CD14-positive monocyte (primary cell): ENCODE results near the gene PEAK1. TPM values are rescaled to one million over a fixed set of nuclear protein-coding genes. Genes with fewer than 3 reads are reported as not detected.
A peak's percentile ranks its signal among the peaks of the same experiment; 100 is the strongest.

Experiments
- DNase-seq, 3 donors: peaks; one replicate each; pipeline ENCODE4 v3.0.0-alpha.2; 2011 to 2022
- H2AFZ ChIP-seq: 2 replicates; pipeline ENCODE4 v1.6.0; 2012; ENCODE audit warnings: mild to moderate bottlenecking, low read depth, low read length, inconsistent platforms; ENCODE audit not compliant: insufficient read depth, poor library complexity, severe bottlenecking
- H3K27ac ChIP-seq, 2 donors: 1 replicate in 1 of 2; 2 replicates in 1 of 2; pipeline ENCODE4 v1.5.1; 2012 to 2013; ENCODE audit warnings: low read length in 2 of 2, control low read depth in 1 of 2, inconsistent platforms in 1 of 2, low read depth in 1 of 2, mild to moderate bottlenecking in 1 of 2
- H3K27me3 ChIP-seq, 2 donors: one replicate each; pipeline versions ENCODE4 v1.6.0 to v1.6.1; 2011 to 2013; ENCODE audit warnings: low read length in 2 of 2; ENCODE audit not compliant: control insufficient read depth in 2 of 2, insufficient read depth in 2 of 2
- H3K36me3 ChIP-seq, 2 donors: replicated peaks in 1 of 2; 1 replicate in 1 of 2; 2 replicates in 1 of 2; pipeline versions ENCODE4 v1.5.1 to v1.6.1; 2012 to 2013; ENCODE audit warnings: low read length in 2 of 2, control low read depth in 1 of 2, inconsistent platforms in 1 of 2, mild to moderate bottlenecking in 1 of 2; ENCODE audit not compliant: insufficient read depth in 2 of 2, control insufficient read depth in 1 of 2
- H3K4me1 ChIP-seq, 2 donors: 1 replicate in 1 of 2; 2 replicates in 1 of 2; pipeline versions ENCODE4 v1.5.1 to v1.6.1; 2012 to 2013; ENCODE audit warnings: low read length in 2 of 2, control low read depth in 1 of 2, inconsistent platforms in 1 of 2, mild to moderate bottlenecking in 1 of 2, moderate library complexity in 1 of 2; ENCODE audit not compliant: insufficient read depth in 2 of 2, control insufficient read depth in 1 of 2
- H3K4me2 ChIP-seq: replicated peaks from 2 replicates; pipeline ENCODE3; 2012; ENCODE audit warnings: low read length, moderate library complexity, mild to moderate bottlenecking; ENCODE audit not compliant: poor library complexity, severe bottlenecking; ENCODE audit errors: extremely low read depth
- H3K4me3 ChIP-seq, 3 experiments: fragments of 200-600 bp in 1 of 3; sonication (generic) in 1 of 3; replicated peaks in 1 of 3; 1 replicate in 2 of 3; 2 replicates in 1 of 3; pipeline ENCODE4 v1.5.1; 2011 to 2013; ENCODE audit warnings: low read length in 3 of 3, mild to moderate bottlenecking in 3 of 3, control low read depth in 2 of 3, low read depth in 2 of 3, inconsistent platforms in 1 of 3, moderate library complexity in 1 of 3
- H3K79me2 ChIP-seq: 2 replicates; pipeline ENCODE4 v1.6.0; 2012; ENCODE audit warnings: mild to moderate bottlenecking, control low read depth, inconsistent platforms, low read length, moderate library complexity; ENCODE audit not compliant: insufficient read depth
- H3K9ac ChIP-seq: 2 replicates; pipeline ENCODE4 v1.6.0; 2017; ENCODE audit warnings: low read length, mild to moderate bottlenecking; ENCODE audit not compliant: insufficient read depth, poor library complexity, severe bottlenecking
- H3K9me3 ChIP-seq, 2 donors: replicated peaks in 1 of 2; 1 replicate in 1 of 2; 2 replicates in 1 of 2; pipeline versions ENCODE4 v1.5.1 to v1.6.1; 2012 to 2013; ENCODE audit warnings: low read length in 2 of 2, control low read depth in 1 of 2; ENCODE audit not compliant: control insufficient read depth in 1 of 2, insufficient read depth in 1 of 2
- H4K20me1 ChIP-seq: 2 replicates; pipeline ENCODE4 v1.6.0; 2012; ENCODE audit warnings: mild to moderate bottlenecking, low read length, control low read depth, moderate library complexity; ENCODE audit not compliant: insufficient read depth
- H3K27ac Mint-ChIP-seq, 7 donors: one replicate each; pipeline ENCODE4 v1.8.0; 2020; ENCODE audit warnings: mild to moderate bottlenecking in 7 of 7, mixed read lengths in 7 of 7, moderate library complexity in 6 of 7, inconsistent platforms in 2 of 7
- H3K27me3 Mint-ChIP-seq, 3 donors: one replicate each; pipeline ENCODE4 v1.8.0; 2021 to 2022; ENCODE audit warnings: low read depth in 3 of 3, mild to moderate bottlenecking in 3 of 3, mixed read lengths in 3 of 3, moderate library complexity in 3 of 3, inconsistent platforms in 1 of 3
- H3K36me3 Mint-ChIP-seq, 2 donors: one replicate each; pipeline ENCODE4 v1.8.0; 2020; ENCODE audit warnings: mixed read lengths in 2 of 2, inconsistent platforms in 1 of 2, mild to moderate bottlenecking in 1 of 2
- H3K4me1 Mint-ChIP-seq: one replicate; pipeline ENCODE4 v1.8.0; 2020; ENCODE audit warnings: mild to moderate bottlenecking, mixed read lengths
- H3K4me3 Mint-ChIP-seq, 2 donors: one replicate each; pipeline ENCODE4 v1.8.0; 2020; ENCODE audit warnings: mild to moderate bottlenecking in 2 of 2, mixed read lengths in 2 of 2, moderate library complexity in 1 of 2
- H3K9me3 Mint-ChIP-seq, 7 donors: one replicate each; pipeline ENCODE4 v1.8.0; 2020 to 2022; ENCODE audit warnings: mixed read lengths in 7 of 7, mild to moderate bottlenecking in 6 of 7, moderate library complexity in 6 of 7, inconsistent platforms in 2 of 7
- WGBS: methylation state at CpG from one replicate; pipeline ENCODE4 v1.1.5; 2013; ENCODE audit warnings: missing lambda C conversion rate; ENCODE audit not compliant: insufficient coverage; 5-methylcytosine and 5-hydroxymethylcytosine counted together
- intact Hi-C, 2 donors: fragments of 100-400 bp; cut with micrococcal nuclease; formaldehyde crosslinking; loops; one replicate each; pipeline versions ENCODE4 v1.15.0 to v1.15.1; 2023
- polyA plus RNA-seq, 3 donors: library from polyadenylated mRNA; depleted of rRNA in 1 of 3; unstranded in 2 of 3; stranded (reverse) in 1 of 3; fragments of 300-500 nt in 2 of 3; fragments of >200 nt in 1 of 3; fragmentation: Illumina TruSeq in 2 of 3; gene quantifications; 1 replicate in 2 of 3; 2 replicates in 1 of 3; pipeline ENCODE4 v1.2.3, GENCODE V29; 2012 to 2021
- TF ChIP-seq, protein P1 (sequence below): fragments of 200-600 bp; IDR thresholded peaks from one replicate; pipeline ENCODE4 v1.8.0; 2022; ENCODE audit warnings: antibody characterized with exemption, mild to moderate bottlenecking

Gene PEAK1
- polyA plus RNA-seq, 3 donors: 0.85 to 8.7 (median 1.1) TPM

DNA sequence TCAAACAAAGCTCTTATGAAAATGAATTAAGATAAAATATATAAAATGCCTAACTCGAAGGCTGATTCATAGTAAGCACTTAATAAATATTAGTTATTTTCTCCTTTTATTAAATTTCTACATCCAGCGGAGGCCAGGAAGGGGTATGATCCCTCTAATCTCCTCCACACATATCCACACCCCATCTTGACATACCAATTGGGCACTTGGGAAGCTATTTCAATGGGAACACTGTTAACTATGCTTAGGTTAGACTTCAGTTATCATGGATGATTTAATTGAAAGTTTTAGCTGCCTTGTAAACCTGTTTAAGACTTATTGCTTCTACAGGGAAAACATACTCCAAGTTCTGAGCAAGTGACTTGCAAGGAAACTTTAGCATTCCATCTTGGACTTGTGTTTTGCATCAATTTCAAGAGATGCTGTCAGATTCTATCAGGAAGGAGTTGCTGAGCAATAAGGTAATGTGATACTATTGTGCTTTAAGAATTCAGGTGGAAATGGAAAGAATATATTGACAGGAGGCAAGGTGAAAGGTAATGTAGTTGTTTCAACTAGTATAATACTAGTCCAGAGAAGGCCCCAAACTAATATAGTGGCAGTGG lies 228.6 kb downstream of the PEAK1 start:
- H3K36me3 ChIP-seq: no peaks in the 10 kb centered on the region
- Mint-ChIP-seq H3K36me3 (peaks cover 0 to 2% of the 10 kb centered on the region in 2 donors), H3K27me3 (peaks cover 0 to 2% (median 2%) of the 10 kb centered on the region in 3 donors), H3K4me3 (no peak overlapping the region), H3K27ac (no peak overlapping the region), H3K9me3 (no peaks in the 10 kb centered on the region), H3K4me1 (peaks cover 28% of the 10 kb centered on the region)
- no peak overlapping the region for H2AFZ ChIP-seq
- no peak overlapping the region for H3K9ac ChIP-seq
- H3K27ac ChIP-seq: no peak overlapping the region
- WGBS: no CpG with 5 or more reads among the region's 2 CpGs
- H3K27me3 ChIP-seq: no peaks in the 10 kb centered on the region
- no peak overlapping the region for H3K4me2 ChIP-seq
- peaks cover 22 to 32% of the 10 kb centered on the region in 2 donors for H3K4me1 ChIP-seq
- no peak overlapping the region for H3K4me3 ChIP-seq
- no peaks in the 10 kb centered on the region for H3K9me3 ChIP-seq
- TF ChIP-seq, protein P1, sequence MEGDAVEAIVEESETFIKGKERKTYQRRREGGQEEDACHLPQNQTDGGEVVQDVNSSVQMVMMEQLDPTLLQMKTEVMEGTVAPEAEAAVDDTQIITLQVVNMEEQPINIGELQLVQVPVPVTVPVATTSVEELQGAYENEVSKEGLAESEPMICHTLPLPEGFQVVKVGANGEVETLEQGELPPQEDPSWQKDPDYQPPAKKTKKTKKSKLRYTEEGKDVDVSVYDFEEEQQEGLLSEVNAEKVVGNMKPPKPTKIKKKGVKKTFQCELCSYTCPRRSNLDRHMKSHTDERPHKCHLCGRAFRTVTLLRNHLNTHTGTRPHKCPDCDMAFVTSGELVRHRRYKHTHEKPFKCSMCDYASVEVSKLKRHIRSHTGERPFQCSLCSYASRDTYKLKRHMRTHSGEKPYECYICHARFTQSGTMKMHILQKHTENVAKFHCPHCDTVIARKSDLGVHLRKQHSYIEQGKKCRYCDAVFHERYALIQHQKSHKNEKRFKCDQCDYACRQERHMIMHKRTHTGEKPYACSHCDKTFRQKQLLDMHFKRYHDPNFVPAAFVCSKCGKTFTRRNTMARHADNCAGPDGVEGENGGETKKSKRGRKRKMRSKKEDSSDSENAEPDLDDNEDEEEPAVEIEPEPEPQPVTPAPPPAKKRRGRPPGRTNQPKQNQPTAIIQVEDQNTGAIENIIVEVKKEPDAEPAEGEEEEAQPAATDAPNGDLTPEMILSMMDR: no peak
- no peak for DNase-seq
- no peaks in the 10 kb centered on the region for H4K20me1 ChIP-seq
- H3K79me2 ChIP-seq: no peaks in the 10 kb centered on the region
- intact Hi-C loops: no loop called here

DNA sequence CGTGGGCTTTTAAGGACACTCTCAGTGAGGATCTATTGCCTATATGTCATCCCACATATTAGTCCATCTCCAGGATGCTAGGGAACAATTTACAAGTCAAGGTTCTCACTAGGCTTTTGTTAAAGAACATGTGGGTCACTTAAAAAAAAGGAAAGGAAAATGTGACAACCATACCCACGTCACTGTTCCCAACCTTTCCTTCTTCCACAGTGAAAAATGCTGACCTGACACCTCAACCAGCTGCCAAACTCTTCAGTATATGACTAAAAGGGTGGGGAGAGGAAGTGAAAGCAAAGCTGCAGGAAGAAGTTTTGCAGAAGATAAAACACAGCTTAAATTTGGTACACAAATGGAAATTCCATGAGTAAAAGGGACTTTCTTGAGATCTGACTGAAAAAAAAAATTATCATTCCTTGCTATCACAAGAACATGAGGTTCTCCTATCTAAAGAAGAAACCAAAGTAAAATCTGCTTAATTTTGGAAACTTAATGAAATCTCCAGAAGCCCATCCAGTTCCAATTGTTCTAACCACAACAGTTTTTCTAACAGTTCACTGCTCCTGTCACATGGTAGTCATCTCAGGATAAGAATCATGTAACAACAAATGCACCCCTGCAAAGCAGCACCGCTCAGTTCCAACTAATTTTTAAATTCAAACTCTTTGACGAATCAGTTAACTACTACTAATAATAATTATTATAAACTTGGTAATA lies 232.0 kb downstream of the PEAK1 start:
- H3K27ac Mint-ChIP-seq: peak overlapping the region; percentile 84 to 92 (median 89)
- H3K4me1 Mint-ChIP-seq: peaks cover 36% of the 10 kb centered on the region
- peak overlapping the region; percentile 14 to 78 for H3K27ac ChIP-seq
- TF ChIP-seq, protein P1: no peak
- H3K4me2 ChIP-seq: peak overlapping the region; percentile 55
- no peaks in the 10 kb centered on the region for H3K9me3 ChIP-seq
- H4K20me1 ChIP-seq: no peaks in the 10 kb centered on the region
- no peaks in the 10 kb centered on the region for H3K79me2 ChIP-seq
- peak overlapping the region in 1 of 2 donors; percentile 15 for H3K4me3 Mint-ChIP-seq
- no peaks in the 10 kb centered on the region for H3K9me3 Mint-ChIP-seq
- no CpG with 5 or more reads among the region's 4 CpGs for WGBS
- no peaks in the 10 kb centered on the region for H3K36me3 ChIP-seq
- H3K9ac ChIP-seq: no peak overlapping the region
- DNase-seq: peak; percentile 74 to 97 (median 80)
- H3K36me3 Mint-ChIP-seq: peaks cover 0 to 2% of the 10 kb centered on the region in 2 donors
- H3K4me1 ChIP-seq: peaks cover 22 to 32% of the 10 kb centered on the region in 2 donors
- no peaks in the 10 kb centered on the region for H3K27me3 ChIP-seq
- peak overlapping the region in 1 of 3 experiments; percentile 16 for H3K4me3 ChIP-seq
- H2AFZ ChIP-seq: no peak overlapping the region
- H3K27me3 Mint-ChIP-seq: peaks cover 2% of the 10 kb centered on the region in 3 donors
- intact Hi-C loops: loop anchor here in 1 of 2 donors (5.0 to 10.0 kb wide), 3 partner anchors 113 to 309 kb away; partner anchors contain the start of gene TSPAN3
